GM20000 (cell line): ENCODE data around the gene MST1R.

Source experiments
- DNase-seq: peaks from one replicate; pipeline ENCODE4 v3.0.0; 2012; ENCODE audit warnings: low spot score
- CTCF ChIP-seq: IDR thresholded peaks from 2 replicates; pipeline ENCODE4 v1.5.1; 2012; ENCODE audit warnings: mild to moderate bottlenecking, control low read depth; ENCODE audit errors: extremely low read depth, missing control alignments

The MST1R gene

GRCh38 chr3:49930922-49931321 lies 27.2 kb upstream of the MST1R start:
- DNase-seq: no peak
- TF ChIP-seq CTCF: no peak

- no peak for DNase-seq
- no peak for TF ChIP-seq CTCF
Observed at GRCh38 chr3:49930168-49930690, 26.6 kb upstream of the MST1R start.

- DNase-seq: peak; percentile 89
- TF ChIP-seq CTCF: peak; percentile 22
Observed at GRCh38 chr3:49929291-49930167, 25.9 kb upstream of the MST1R start, which contains the start of gene MON1A. TSS of gene MON1A (minus strand) at chr3:49929811. CDS start at chr3:49913346, 16,465 bp downstream.

GRCh38 chr3:49928481-49929017 lies 24.9 kb upstream of the MST1R start:
- DNase-seq: no peak
- no peak for TF ChIP-seq CTCF

- no peak for TF ChIP-seq CTCF
- no peak for DNase-seq
Observed at GRCh38 chr3:49927798-49928197, 24.1 kb upstream of the MST1R start.

GRCh38 chr3:49926117-49926728 lies 22.6 kb upstream of the MST1R start:
- TF ChIP-seq CTCF: no peak
- no peak for DNase-seq

GRCh38 chr3:49925485-49925884 lies 21.8 kb upstream of the MST1R start:
- DNase-seq: no peak
- no peak for TF ChIP-seq CTCF
